Mesendoderm (in vitro differentiated cells): ENCODE measurements around the gene ARF3.
A peak's percentile ranks its signal among the peaks of the same experiment; 100 is the strongest.

Source experiments
- DNase-seq: peaks from one replicate; pipeline ENCODE4 v3.0.0; 2013
- H2AK5ac ChIP-seq: 2 replicates; pipeline ENCODE4 v1.6.1; 2013; ENCODE audit warnings: low read length, inconsistent platforms
- H2BK120ac ChIP-seq: 2 replicates; pipeline ENCODE4 v1.6.1; 2013; ENCODE audit warnings: low read depth, mild to moderate bottlenecking, low read length, moderate library complexity, mixed read lengths
- H2BK15ac ChIP-seq: replicated peaks from 2 replicates; pipeline ENCODE4 v1.6.1; 2013; ENCODE audit warnings: low read depth, mild to moderate bottlenecking, moderate library complexity
- H2BK5ac ChIP-seq: 2 replicates; pipeline ENCODE4 v1.6.1; 2013; ENCODE audit warnings: low read length, inconsistent platforms
- H3K18ac ChIP-seq: 2 replicates; pipeline ENCODE4 v1.6.1; 2013; ENCODE audit warnings: mild to moderate bottlenecking, low read length, mixed read lengths
- H3K23ac ChIP-seq: one replicate; pipeline ENCODE4 v1.6.1; 2013; ENCODE audit warnings: low read length
- H3K27ac ChIP-seq: 2 replicates; pipeline ENCODE4 v1.5.1; 2013; ENCODE audit warnings: low read depth, mild to moderate bottlenecking, inconsistent platforms, low read length, moderate library complexity
- H3K27me3 ChIP-seq: 2 replicates; pipeline ENCODE4 v1.6.1; 2013; ENCODE audit warnings: low read length, control low read depth, mild to moderate bottlenecking, inconsistent platforms; ENCODE audit not compliant: insufficient read depth, poor library complexity
- H3K36me3 ChIP-seq: 2 replicates; pipeline ENCODE4 v1.6.1; 2013; ENCODE audit warnings: low read length, inconsistent platforms; ENCODE audit not compliant: control insufficient read depth, insufficient read depth
- H3K4ac ChIP-seq: one replicate; pipeline ENCODE4 v1.6.1; 2013; ENCODE audit warnings: low read depth, mild to moderate bottlenecking, low read length, moderate library complexity
- H3K4me1 ChIP-seq: 2 replicates; pipeline ENCODE4 v1.6.1; 2013; ENCODE audit warnings: low read depth, low read length, inconsistent platforms; ENCODE audit not compliant: control insufficient read depth
- H3K4me2 ChIP-seq: 2 replicates; pipeline ENCODE4 v1.6.1; 2013; ENCODE audit warnings: low read length
- H3K4me3 ChIP-seq: 2 replicates; pipeline ENCODE4 v1.5.1; 2013; ENCODE audit warnings: mild to moderate bottlenecking, low read length
- H3K56ac ChIP-seq: one replicate; pipeline ENCODE4 v1.6.1; 2013; ENCODE audit warnings: low read length
- H3K79me1 ChIP-seq: 2 replicates; pipeline ENCODE4 v1.6.1; 2013; ENCODE audit warnings: low read length, inconsistent platforms
- H3K79me2 ChIP-seq: 2 replicates; pipeline ENCODE4 v1.6.1; 2013; ENCODE audit warnings: mild to moderate bottlenecking, low read length; ENCODE audit not compliant: control insufficient read depth, insufficient read depth
- H3K9ac ChIP-seq: 2 replicates; pipeline ENCODE4 v1.6.1; 2013; ENCODE audit warnings: low read length, inconsistent platforms
- H4K5ac ChIP-seq: one replicate; pipeline ENCODE4 v1.6.1; 2013; ENCODE audit warnings: low read length
- H4K8ac ChIP-seq: one replicate; pipeline ENCODE4 v1.6.1; 2013; ENCODE audit warnings: low read depth, mild to moderate bottlenecking, control low read depth, low read length, moderate library complexity
- whole genome bisulfite sequencing: extraction: QIAGEN DNeasy Blood & Tissue Kit; methylation state at CpG from one replicate; pipeline ENCODE4 v1.1.7; 2013; ENCODE audit warnings: low lambda C conversion rate, missing lambda C conversion rate; ENCODE audit not compliant: insufficient coverage; ENCODE audit errors: extremely low coverage; 5-methylcytosine and 5-hydroxymethylcytosine counted together

Gene ARF3

GRCh38 chr12:48972952-48973483, 15.7 kb upstream of the ARF3 start:
- Histone ChIP-seq H3K18ac (no peak overlapping the region), H2BK15ac (no peak overlapping the region), H3K27me3 (peaks cover 67% of the 10 kb centered on the region), H3K4me3 (no peak overlapping the region), H2BK5ac (no peak overlapping the region), H2AK5ac (no peak overlapping the region), H3K4me1 (no peaks in the 10 kb centered on the region), H4K5ac (no peak overlapping the region), H3K4me2 (no peak overlapping the region), H3K36me3 (no peaks in the 10 kb centered on the region), H3K4ac (no peak overlapping the region), H3K79me2 (no peaks in the 10 kb centered on the region), H3K23ac (no peak overlapping the region), H3K9ac (no peak overlapping the region), H3K56ac (no peak overlapping the region), H2BK120ac (no peak overlapping the region), H4K8ac (no peak overlapping the region), H3K27ac (no peak overlapping the region), H3K79me1 (no peaks in the 10 kb centered on the region)
- no CpG with 5 or more reads among the region's 3 CpGs for WGBS
- DNase-seq, result no peak

GRCh38 chr12:48972213-48972951, 15.1 kb upstream of the ARF3 start:
- Histone ChIP-seq H3K79me2 (no peaks in the 10 kb centered on the region), H3K27me3 (peaks cover 62% of the 10 kb centered on the region), H2BK5ac (no peak overlapping the region), H2BK120ac (no peak overlapping the region), H3K4me3 (no peak overlapping the region), H3K56ac (no peak overlapping the region), H2BK15ac (no peak overlapping the region), H4K8ac (no peak overlapping the region), H3K27ac (no peak overlapping the region), H3K9ac (no peak overlapping the region), H3K4ac (no peak overlapping the region), H3K79me1 (no peaks in the 10 kb centered on the region), H3K4me2 (no peak overlapping the region), H3K4me1 (no peaks in the 10 kb centered on the region), H3K23ac (peak overlapping the region; percentile 29), H2AK5ac (no peak overlapping the region), H3K18ac (no peak overlapping the region), H3K36me3 (no peaks in the 10 kb centered on the region), H4K5ac (no peak overlapping the region)
- no peak for DNase-seq
- WGBS, result no CpG with 5 or more reads among the region's 23 CpGs

GRCh38 chr12:48970702-48971334, 13.5 kb upstream of the ARF3 start:
- Histone ChIP-seq H3K23ac (peak overlapping the region; percentile 59), H3K18ac (no peak overlapping the region), H3K4me1 (no peaks in the 10 kb centered on the region), H3K27ac (no peak overlapping the region), H3K79me2 (no peaks in the 10 kb centered on the region), H3K27me3 (peaks cover 53% of the 10 kb centered on the region), H3K9ac (peak overlapping the region; percentile 34), H3K36me3 (no peaks in the 10 kb centered on the region), H3K56ac (peak overlapping the region; percentile 38), H2AK5ac (no peak overlapping the region), H2BK5ac (no peak overlapping the region), H4K8ac (no peak overlapping the region), H2BK15ac (no peak overlapping the region), H4K5ac (no peak overlapping the region), H3K4me3 (no peak overlapping the region), H3K4ac (no peak overlapping the region), H2BK120ac (no peak overlapping the region), H3K4me2 (peak overlapping the region; percentile 44), H3K79me1 (no peaks in the 10 kb centered on the region)
- DNase-seq, result no peak
- no CpG with 5 or more reads among the region's 10 CpGs for WGBS

GRCh38 chr12:48969833-48970701, 12.8 kb upstream of the ARF3 start:
- Histone ChIP-seq H3K23ac (peak overlapping the region; percentile 59), H3K79me1 (no peaks in the 10 kb centered on the region), H3K4me3 (no peak overlapping the region), H3K4me2 (peak overlapping the region; percentile 69), H3K18ac (no peak overlapping the region), H2BK120ac (no peak overlapping the region), H4K8ac (no peak overlapping the region), H3K36me3 (no peaks in the 10 kb centered on the region), H2BK15ac (no peak overlapping the region), H4K5ac (no peak overlapping the region), H2AK5ac (no peak overlapping the region), H3K4ac (no peak overlapping the region), H3K56ac (peak overlapping the region; percentile 89), H3K4me1 (no peaks in the 10 kb centered on the region), H3K27me3 (peaks cover 46% of the 10 kb centered on the region), H3K27ac (no peak overlapping the region), H2BK5ac (no peak overlapping the region), H3K79me2 (no peaks in the 10 kb centered on the region), H3K9ac (peak overlapping the region; percentile 52)
- WGBS, result no CpG with 5 or more reads among the region's 77 CpGs
- peak; percentile 44 for DNase-seq

GRCh38 chr12:48969160-48969771, 12.0 kb upstream of the ARF3 start:
- Histone ChIP-seq H3K4me2 (no peak overlapping the region), H3K4ac (no peak overlapping the region), H2AK5ac (no peak overlapping the region), H3K9ac (no peak overlapping the region), H3K79me1 (no peaks in the 10 kb centered on the region), H2BK5ac (no peak overlapping the region), H3K4me3 (no peak overlapping the region), H3K79me2 (no peaks in the 10 kb centered on the region), H3K36me3 (no peaks in the 10 kb centered on the region), H4K5ac (no peak overlapping the region), H3K27ac (no peak overlapping the region), H2BK15ac (no peak overlapping the region), H3K23ac (no peak overlapping the region), H3K4me1 (no peaks in the 10 kb centered on the region), H3K56ac (no peak overlapping the region), H4K8ac (no peak overlapping the region), H2BK120ac (no peak overlapping the region), H3K27me3 (peaks cover 45% of the 10 kb centered on the region), H3K18ac (no peak overlapping the region)
- no CpG with 5 or more reads among the region's 8 CpGs for WGBS
- DNase-seq, result no peak
